Endothelial cell of umbilical vein (primary cell): ENCODE data around the gene TMEM119. TPM values are rescaled to one million over a fixed set of nuclear protein-coding genes. Genes with fewer than 3 reads are reported as not detected.
"Not testable (repeated sequence)": the region's sequence is repeated elsewhere in the genome, so short reads cannot be mapped to it uniquely, and the experiment has no call there.

Experiments
- BruUV-seq: library from RNA; stranded (reverse); fragments of 400-500 nt; replicated peaks from 2 replicates; lab custom pipeline; 2021; lab: Mats Ljungman, UMichigan
- CTCF ChIA-PET: fragments of 300-600, 350-600 bp; sonication (Branson Sonifier 250); formaldehyde crosslinking; loops from one replicate; lab custom pipeline; 2021; ENCODE audit warnings: antibody characterized with exemption, inconsistent platforms; lab: Charles Lee
- POLR2A ChIA-PET: fragments of 300-600, 350-600 bp; sonication (Branson Sonifier 250); formaldehyde crosslinking; loops from one replicate; lab custom pipeline; 2021; ENCODE audit warnings: antibody characterized with exemption, inconsistent platforms; lab: Charles Lee
- DNase-seq: peaks from one replicate; pipeline ENCODE4 v3.0.0-alpha.2; 2011; ENCODE audit warnings: low read depth, low spot score
- FAIRE-seq: peaks from 2 replicates; lab custom pipeline; 2011; peaks lifted over from hg19 to GRCh38; lab: Jason Lieb, UNC
- H2AFZ ChIP-seq: 2 replicates; pipeline ENCODE4 v1.6.0; 2012; ENCODE audit warnings: low read depth, low read length, control low read depth, inconsistent platforms
- H3K27ac ChIP-seq: 2 replicates; pipeline ENCODE4 v1.5.1; 2011; ENCODE audit warnings: low read depth, mild to moderate bottlenecking, control low read depth, low read length, moderate library complexity; ENCODE audit not compliant: insufficient read depth
- H3K27me3 ChIP-seq, 2 experiments: 2 replicates each; pipeline versions ENCODE4 v1.6.0 to v1.6.1; 2011; ENCODE audit warnings: low read length in 2 of 2, mixed read lengths in 1 of 2; ENCODE audit not compliant: control insufficient read depth in 2 of 2, insufficient read depth in 2 of 2
- H3K36me3 ChIP-seq, 2 experiments: 2 replicates in 1 of 2; 3 replicates in 1 of 2; pipeline ENCODE4 v1.5.1; 2011; ENCODE audit warnings: low read length in 2 of 2, mild to moderate bottlenecking in 1 of 2, moderate library complexity in 1 of 2; ENCODE audit not compliant: control insufficient read depth in 2 of 2, insufficient read depth in 2 of 2; ENCODE audit errors: extremely low read depth in 1 of 2
- H3K4me1 ChIP-seq: 3 replicates; pipeline ENCODE4 v1.5.1; 2011; ENCODE audit warnings: mild to moderate bottlenecking, low read length; ENCODE audit not compliant: control insufficient read depth, insufficient read depth; ENCODE audit errors: extremely low read depth
- H3K4me2 ChIP-seq: 2 replicates; pipeline ENCODE4 v1.6.1; 2011; ENCODE audit warnings: low read length, control low read depth, mixed read lengths; ENCODE audit not compliant: insufficient read depth
- H3K4me3 ChIP-seq, 3 experiments: fragments of 200-600 bp in 1 of 3; sonication (generic), shearing (Covaris generic) in 1 of 3; replicated peaks in 1 of 3; 2 replicates each; pipeline ENCODE4 v1.5.1; 2011 to 2016; ENCODE audit warnings: control low read depth in 3 of 3, low read length in 3 of 3, mild to moderate bottlenecking in 2 of 3, inconsistent platforms in 1 of 3, low read depth in 1 of 3, moderate library complexity in 1 of 3; ENCODE audit not compliant: insufficient read depth in 1 of 3
- H3K79me2 ChIP-seq: 2 replicates; pipeline ENCODE4 v1.6.0; 2012; ENCODE audit warnings: low read length, inconsistent platforms; ENCODE audit not compliant: control insufficient read depth, insufficient read depth
- H3K9ac ChIP-seq: replicated peaks from 2 replicates; pipeline ENCODE3; 2011; ENCODE audit warnings: low read length, control low read depth; ENCODE audit not compliant: insufficient read depth; ENCODE audit errors: extremely low read depth
- H3K9me1 ChIP-seq: replicated peaks from 3 replicates; pipeline ENCODE4 v1.6.0; 2011; ENCODE audit warnings: mild to moderate bottlenecking, low read length; ENCODE audit not compliant: control insufficient read depth, insufficient read depth; ENCODE audit errors: extremely low read depth
- H3K9me3 ChIP-seq: replicated peaks from 2 replicates; pipeline ENCODE4 v1.5.1; 2012; ENCODE audit warnings: low read length, inconsistent platforms; ENCODE audit not compliant: control insufficient read depth, insufficient read depth
- H4K20me1 ChIP-seq: replicated peaks from 2 replicates; pipeline ENCODE3; 2011; ENCODE audit warnings: mild to moderate bottlenecking, low read length; ENCODE audit not compliant: control insufficient read depth, insufficient read depth; ENCODE audit errors: extremely low read depth
- CTCF ChIP-seq, 2 donors: IDR thresholded peaks; 1 replicate in 1 of 2; 2 replicates in 1 of 2; pipeline ENCODE4 v1.5.1; 2011; ENCODE audit warnings: low read length in 2 of 2, mild to moderate bottlenecking in 2 of 2, moderate library complexity in 2 of 2, control low read depth in 1 of 2, inconsistent platforms in 1 of 2, low read depth in 1 of 2; ENCODE audit not compliant: insufficient read depth in 1 of 2; ENCODE audit errors: extremely low read depth in 1 of 2
- EZH2 ChIP-seq: IDR thresholded peaks from 2 replicates; pipeline ENCODE4 v1.6.1; 2012; ENCODE audit warnings: borderline replicate concordance, low read depth, mild to moderate bottlenecking, moderate library complexity, low read length, inconsistent platforms; ENCODE audit not compliant: severe bottlenecking
- FOS ChIP-seq: IDR thresholded peaks from 2 replicates; pipeline ENCODE4 v1.6.1; 2011; ENCODE audit warnings: mild to moderate bottlenecking, low read length, moderate library complexity, borderline replicate concordance; ENCODE audit not compliant: insufficient read depth
- GATA2 ChIP-seq: IDR thresholded peaks from 2 replicates; pipeline ENCODE4 v1.7.0; 2011; ENCODE audit warnings: low read depth, mild to moderate bottlenecking, moderate library complexity, mixed read lengths, low read length; ENCODE audit not compliant: insufficient read length, insufficient read depth
- JUN ChIP-seq: IDR thresholded peaks from 2 replicates; pipeline ENCODE4 v1.6.1; 2011; ENCODE audit warnings: borderline replicate concordance, low read depth; ENCODE audit not compliant: insufficient read length, insufficient read depth
- MAX ChIP-seq: IDR thresholded peaks from 2 replicates; pipeline ENCODE4 v1.6.1; 2011; ENCODE audit not compliant: insufficient read depth, insufficient read length
- MYC ChIP-seq: IDR thresholded peaks from one replicate; pipeline ENCODE4 v1.6.1; 2011; ENCODE audit warnings: mild to moderate bottlenecking, low read depth, low read length
- POLR2A ChIP-seq: IDR thresholded peaks from 2 replicates; pipeline ENCODE4 v1.6.1; 2012; ENCODE audit warnings: low read depth, mild to moderate bottlenecking, control low read depth, low read length
- POLR2AphosphoS5 ChIP-seq: IDR thresholded peaks from 2 replicates; pipeline ENCODE4 v1.6.1; 2012; ENCODE audit warnings: low read depth, mild to moderate bottlenecking, control low read depth, low read length, moderate library complexity; ENCODE audit not compliant: insufficient read depth
- dilution Hi-C: fragments of 300-500 bp; cut with MboI; formaldehyde crosslinking; loops from one replicate; pipeline ENCODE4 v1.15.0; 2019; ENCODE audit warnings: low sequenced_read_pairs; ENCODE audit not compliant: extremely low pct_ligation_motif_present
- intact Hi-C: fragments of 100-400 bp; cut with micrococcal nuclease; formaldehyde crosslinking; loops from one replicate; pipeline ENCODE4 v1.10.0; 2022
- polyA plus RNA-seq, 4 experiments: library from polyadenylated mRNA; depleted of rRNA in 3 of 4; stranded (reverse) in 3 of 4; unstranded in 1 of 4; fragments of >200 nt; gene quantifications; 2 replicates each; pipeline versions ENCODE4 v1.2.1 to v1.2.3, GENCODE V29; 2011 to 2012; ENCODE audit warnings: missing spikeins in 1 of 4
- total RNA-seq: library from RNA; stranded (reverse); gene quantifications from 2 replicates; pipeline ENCODE4 v1.2.3, GENCODE V29; 2021

Gene TMEM119
- total and polyA plus RNA-seq, 2 donors (not counting 3 experiments of a cell fraction or from before 2014, with no cell fraction given): not detected

GRCh38 chr12:108559007-108559655 is 38.8 kb downstream of the TMEM119 start:
- no peaks in the 10 kb centered on the region for H3K9me1 ChIP-seq
- no peaks in the 10 kb centered on the region for H3K9me3 ChIP-seq
- dilution Hi-C loops (no loop called here), intact Hi-C loops (no loop called here)
- no peak overlapping the region for H3K4me3 ChIP-seq
- TF ChIP-seq FOS (no peak), MYC (no peak), POLR2AphosphoS5 (no peak), GATA2 (no peak), CTCF (IDR thresholded peaks at IDR 0.05; ENCODE audit: extremely low read depth in 1 of 2, insufficient read depth in 1 of 2, low read depth in 1 of 2, low read length in 2 of 2) (no peak), POLR2A (no peak), JUN (no peak), MAX (no peak), EZH2 (no peak)
- CTCF ChIA-PET: interaction anchor here (1.0 kb wide), 1 partner anchor 391 kb away, joined by 3 read pairs; no protein-coding TSS in a partner anchor
- no peak overlapping the region for H3K9ac ChIP-seq
- H3K27ac ChIP-seq: no peak overlapping the region
- no peak for FAIRE-seq
- no peaks in the 10 kb centered on the region for H3K27me3 ChIP-seq
- H3K4me2 ChIP-seq: no peak overlapping the region
- no peaks in the 10 kb centered on the region for H4K20me1 ChIP-seq
- peaks cover 24% of the 10 kb centered on the region for H3K4me1 ChIP-seq
- no peak for DNase-seq
- POLR2A ChIA-PET: no interaction called here
- no peak overlapping the region for H2AFZ ChIP-seq
- H3K79me2 ChIP-seq: peaks cover 67% of the 10 kb centered on the region
- no TSS peak for BruUV-seq
- peaks cover 0 to 3% of the 10 kb centered on the region in 2 experiments for H3K36me3 ChIP-seq

- intact Hi-C loops, H3K4me1 ChIP-seq, H3K36me3 ChIP-seq, POLR2A ChIA-PET, H3K27ac ChIP-seq, H3K9ac ChIP-seq, CTCF ChIA-PET, H3K9me1 ChIP-seq, H3K4me2 ChIP-seq, FAIRE-seq, H3K4me3 ChIP-seq, H3K9me3 ChIP-seq, BruUV-seq, dilution Hi-C loops, H3K27me3 ChIP-seq, DNase-seq, H2AFZ ChIP-seq, H4K20me1 ChIP-seq: not testable (repeated sequence)
- H3K79me2 ChIP-seq: peaks cover 94% of the 10 kb centered on the region
Observed at GRCh38 chr12:108555383-108555782, 42.5 kb downstream of the TMEM119 start.
